ENCODE results near the gene FTO.
"Not testable (repeated sequence)": the region's sequence is repeated elsewhere in the genome, so short reads cannot be mapped to it uniquely, and the experiment has no call there.

Gene FTO

GRCh38 chr16:54174201-54174600 lies 470.2 kb downstream of the FTO start:
- DNase-seq (ENCODE audit: low read depth in 2 of 3, low spot score in 1 of 3) = no peak

GRCh38 chr16:54174750-54175149 lies 470.8 kb downstream of the FTO start:
- DNase-seq (ENCODE audit: low read depth in 2 of 3, low spot score in 1 of 3) = no peak

GRCh38 chr16:54175169-54175551 lies 471.2 kb downstream of the FTO start:
- DNase-seq (ENCODE audit: low read depth in 2 of 3, low spot score in 1 of 3) = no peak

- DNase-seq (ENCODE audit: low read depth in 2 of 3, low spot score in 1 of 3) = no peak
These were observed 471.8 kb downstream of the FTO start for GRCh38 chr16:54175552-54176375.

GRCh38 chr16:54176376-54176901 lies 472.5 kb downstream of the FTO start:
- DNase-seq (ENCODE audit: low read depth in 2 of 3, low spot score in 1 of 3) = no peak

GRCh38 chr16:54177052-54177861 lies 473.3 kb downstream of the FTO start:
- DNase-seq (ENCODE audit: low read depth in 2 of 3, low spot score in 1 of 3) = no peak

GRCh38 chr16:54177862-54178477 lies 474.0 kb downstream of the FTO start:
- DNase-seq (ENCODE audit: low read depth in 2 of 3, low spot score in 1 of 3) = no peak

GRCh38 chr16:54178478-54178976 lies 474.6 kb downstream of the FTO start:
- DNase-seq (ENCODE audit: low read depth in 2 of 3, low spot score in 1 of 3) = no peak

- DNase-seq (ENCODE audit: low read depth in 2 of 3, low spot score in 1 of 3) = no peak
These were observed 476.7 kb downstream of the FTO start for GRCh38 chr16:54180421-54181359.

- DNase-seq (ENCODE audit: low read depth in 2 of 3, low spot score in 1 of 3) = not testable (repeated sequence)
These were observed 477.9 kb downstream of the FTO start for GRCh38 chr16:54181683-54182329.

- no peak for DNase-seq (ENCODE audit: low read depth in 2 of 3, low spot score in 1 of 3)
These were observed 481.1 kb downstream of the FTO start for GRCh38 chr16:54185045-54185444.

- no peak for DNase-seq (ENCODE audit: low read depth in 2 of 3, low spot score in 1 of 3)
These were observed 487.2 kb downstream of the FTO start for GRCh38 chr16:54191163-54191562.

- no peak for DNase-seq (ENCODE audit: low read depth in 2 of 3, low spot score in 1 of 3)
These were observed 487.6 kb downstream of the FTO start for GRCh38 chr16:54191592-54191991.

GRCh38 chr16:54193013-54193664 lies 489.2 kb downstream of the FTO start:
- DNase-seq (ENCODE audit: low read depth in 2 of 3, low spot score in 1 of 3) = no peak

GRCh38 chr16:54193665-54194333 lies 489.8 kb downstream of the FTO start:
- peak; percentile 5 to 32 (median 21) for DNase-seq (ENCODE audit: low read depth in 2 of 3, low spot score in 1 of 3)

- DNase-seq (ENCODE audit: low read depth in 2 of 3, low spot score in 1 of 3) = no peak
These were observed 490.4 kb downstream of the FTO start for GRCh38 chr16:54194334-54194743.

- no peak for DNase-seq (ENCODE audit: low read depth in 2 of 3, low spot score in 1 of 3)
These were observed 493.8 kb downstream of the FTO start for GRCh38 chr16:54197758-54198157.

- DNase-seq (ENCODE audit: low read depth in 2 of 3, low spot score in 1 of 3) = no peak
These were observed 495.7 kb downstream of the FTO start for GRCh38 chr16:54199487-54200160.
